MM.1S (cell line): ENCODE data around the gene GRK1.

ENCODE experiments used
- DNase-seq: peaks from one replicate; pipeline ENCODE4 v3.0.0-alpha.2; 2015
- H2AFZ ChIP-seq: fragments of 300-600 bp; sonication (generic); 2 replicates; pipeline ENCODE4 v1.6.0; 2016; ENCODE audit warnings: antibody characterized with exemption, low read length
- H3F3A ChIP-seq: fragments of 300-600 bp; sonication (generic); 2 replicates; pipeline ENCODE4 v1.6.1; 2016; ENCODE audit warnings: mild to moderate bottlenecking, antibody characterized with exemption, low read length, moderate library complexity, mixed read lengths; ENCODE audit not compliant: insufficient read depth
- H3K27ac ChIP-seq: fragments of 300-600 bp; sonication (generic); 2 replicates; pipeline ENCODE4 v1.5.1; 2016; ENCODE audit warnings: mild to moderate bottlenecking, low read length
- H3K27me3 ChIP-seq: fragments of 300-600 bp; sonication (generic); replicated peaks from 2 replicates; pipeline ENCODE4 v1.6.0; 2016; ENCODE audit warnings: low read length; ENCODE audit not compliant: insufficient read depth
- H3K36me3 ChIP-seq: fragments of 300-600 bp; sonication (generic); replicated peaks from 2 replicates; pipeline ENCODE4 v1.6.1; 2016; ENCODE audit warnings: mild to moderate bottlenecking, low read length, mixed read lengths; ENCODE audit not compliant: insufficient read depth
- H3K4me1 ChIP-seq: fragments of 300-600 bp; sonication (generic); 2 replicates; pipeline ENCODE4 v1.6.1; 2016; ENCODE audit warnings: low read length, mixed read lengths
- H3K4me2 ChIP-seq: fragments of 300-600 bp; sonication (generic); 2 replicates; pipeline ENCODE4 v1.6.0; 2016; ENCODE audit warnings: low read depth, low read length
- H3K4me3 ChIP-seq: fragments of 300-600 bp; sonication (generic); 2 replicates; pipeline ENCODE4 v1.5.1; 2016; ENCODE audit warnings: low read length, mixed read lengths
- H3K79me2 ChIP-seq: fragments of 300-600 bp; sonication (generic); 2 replicates; pipeline ENCODE4 v1.6.1; 2016; ENCODE audit warnings: mixed run types, low read length, mixed read lengths
- H3K9ac ChIP-seq: fragments of 300-600 bp; sonication (generic); 2 replicates; pipeline ENCODE4 v1.6.1; 2016; ENCODE audit warnings: low read length, mixed read lengths
- H3K9me2 ChIP-seq: fragments of 300-600 bp; sonication (generic); replicated peaks from 2 replicates; pipeline ENCODE4 v1.6.1; 2016; ENCODE audit warnings: mild to moderate bottlenecking, low read length, mixed read lengths; ENCODE audit not compliant: insufficient read depth
- H3K9me3 ChIP-seq: fragments of 300-600 bp; sonication (generic); replicated peaks from 2 replicates; pipeline ENCODE4 v1.6.1; 2016; ENCODE audit warnings: mild to moderate bottlenecking, low read length, mixed read lengths; ENCODE audit not compliant: insufficient read depth
- H4K20me1 ChIP-seq: fragments of 300-600 bp; sonication (generic); 2 replicates; pipeline ENCODE4 v1.6.1; 2016; ENCODE audit warnings: mild to moderate bottlenecking, low read length, moderate library complexity, mixed read lengths; ENCODE audit not compliant: insufficient read depth
- EZH2 ChIP-seq: fragments of 300-600 bp; sonication (generic); optimal IDR thresholded peaks from 2 replicates; pipeline ENCODE3; 2017; ENCODE audit warnings: low read depth, mild to moderate bottlenecking, antibody characterized with exemption, low read length, mixed read lengths
- EZH2phosphoT487 ChIP-seq: fragments of 300-600 bp; sonication (generic); IDR thresholded peaks from 2 replicates; pipeline ENCODE4 v1.6.1; 2018; ENCODE audit warnings: antibody characterized with exemption, low read length
- TF ChIP-seq, protein P1 (sequence below): fragments of 300-600 bp; sonication (generic); IDR thresholded peaks from 2 replicates; pipeline ENCODE4 v1.5.1; 2016; ENCODE audit warnings: antibody characterized with exemption, low read length, mixed read lengths

The GRK1 gene

GRCh38 chr13:113756441-113757097 is 89.5 kb downstream of the GRK1 start:
- no peaks in the 10 kb centered on the region for H3F3A ChIP-seq
- H3K27ac ChIP-seq = no peak overlapping the region
- DNase-seq = no peak
- H3K4me2 ChIP-seq = no peak overlapping the region
- H3K9me3 ChIP-seq = no peaks in the 10 kb centered on the region
- no peaks in the 10 kb centered on the region for H3K9me2 ChIP-seq
- H3K79me2 ChIP-seq = no peaks in the 10 kb centered on the region
- no peak overlapping the region for H3K9ac ChIP-seq
- peaks cover 15% of the 10 kb centered on the region for H3K4me1 ChIP-seq
- no peaks in the 10 kb centered on the region for H4K20me1 ChIP-seq
- TF ChIP-seq EZH2 = no peak
- TF ChIP-seq, protein P1, sequence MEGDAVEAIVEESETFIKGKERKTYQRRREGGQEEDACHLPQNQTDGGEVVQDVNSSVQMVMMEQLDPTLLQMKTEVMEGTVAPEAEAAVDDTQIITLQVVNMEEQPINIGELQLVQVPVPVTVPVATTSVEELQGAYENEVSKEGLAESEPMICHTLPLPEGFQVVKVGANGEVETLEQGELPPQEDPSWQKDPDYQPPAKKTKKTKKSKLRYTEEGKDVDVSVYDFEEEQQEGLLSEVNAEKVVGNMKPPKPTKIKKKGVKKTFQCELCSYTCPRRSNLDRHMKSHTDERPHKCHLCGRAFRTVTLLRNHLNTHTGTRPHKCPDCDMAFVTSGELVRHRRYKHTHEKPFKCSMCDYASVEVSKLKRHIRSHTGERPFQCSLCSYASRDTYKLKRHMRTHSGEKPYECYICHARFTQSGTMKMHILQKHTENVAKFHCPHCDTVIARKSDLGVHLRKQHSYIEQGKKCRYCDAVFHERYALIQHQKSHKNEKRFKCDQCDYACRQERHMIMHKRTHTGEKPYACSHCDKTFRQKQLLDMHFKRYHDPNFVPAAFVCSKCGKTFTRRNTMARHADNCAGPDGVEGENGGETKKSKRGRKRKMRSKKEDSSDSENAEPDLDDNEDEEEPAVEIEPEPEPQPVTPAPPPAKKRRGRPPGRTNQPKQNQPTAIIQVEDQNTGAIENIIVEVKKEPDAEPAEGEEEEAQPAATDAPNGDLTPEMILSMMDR = no peak
- peaks cover 14% of the 10 kb centered on the region; the same call in 1 of the 2 replicates for H3K27me3 ChIP-seq
- H3K36me3 ChIP-seq = no peaks in the 10 kb centered on the region
- H3K4me3 ChIP-seq = no peak overlapping the region
- no peak overlapping the region for H2AFZ ChIP-seq

- no peak for TF ChIP-seq EZH2phosphoT487
- TF ChIP-seq, protein P1 = no peak; the same call in 1 of the 2 replicates
- TF ChIP-seq EZH2 = no peak
- H3K9ac ChIP-seq = peak within 1 kb of the TSS; percentile 67
- H2AFZ ChIP-seq = peak within 1 kb of the TSS; percentile 96
Measured at GRCh38 chr13:113758651-113759524, 91.9 kb downstream of the GRK1 start, which contains the start of gene TMEM255B. TSS of gene TMEM255B (plus strand) at chr13:113759226. CDS start at chr13:113759270, 44 bp downstream.

DNA sequence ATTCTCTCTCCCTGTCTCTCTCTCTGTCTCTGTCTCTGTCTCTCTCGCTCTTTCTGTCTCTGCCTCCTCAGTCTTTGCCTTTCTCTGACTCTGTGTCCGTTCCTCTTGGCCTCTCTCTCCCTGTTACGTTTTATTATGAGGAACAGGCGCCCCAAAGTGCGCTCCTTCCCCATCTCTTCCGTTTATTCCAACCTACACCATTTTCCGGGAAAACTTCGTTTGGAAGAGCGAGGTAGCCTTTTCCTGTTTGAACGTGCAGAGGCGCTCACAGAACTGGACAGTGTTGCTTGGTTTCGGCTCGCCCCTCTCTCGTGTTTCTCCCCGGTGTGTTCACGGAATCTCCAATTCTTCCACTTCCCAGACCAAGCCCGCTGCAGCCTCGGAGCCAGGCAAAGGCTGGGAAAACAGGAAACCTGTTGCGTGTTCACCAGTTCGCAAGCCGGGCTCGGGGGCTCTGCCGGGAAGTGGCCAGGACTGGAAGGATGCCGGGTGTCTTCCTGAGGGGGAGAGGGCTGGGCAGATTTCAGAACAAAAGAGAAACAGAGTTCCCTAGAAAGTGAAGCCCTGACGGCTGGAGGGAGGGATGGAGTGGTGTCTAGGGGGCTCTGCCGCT is 92.6 kb downstream of the GRK1 start:
- peak overlapping the region; percentile 66 for H2AFZ ChIP-seq
- H3K9ac ChIP-seq = peak overlapping the region; percentile 61
- H3K4me2 ChIP-seq = peak overlapping the region; percentile 100

More at GRCh38 chr13:113758651-113759524, 91.9 kb downstream of the GRK1 start, which contains the start of gene TMEM255B:
- no peak within 1 kb of the TSS for H3K27ac ChIP-seq
- H3K27me3 ChIP-seq = peaks cover 1% of the 10 kb centered on the region; the same call in 1 of the 2 replicates
- H4K20me1 ChIP-seq = no peaks in the 10 kb centered on the region
- peak; percentile 62 for DNase-seq
- H3K4me3 ChIP-seq = peak within 1 kb of the TSS; percentile 84
- H3F3A ChIP-seq = no peaks in the 10 kb centered on the region
- no peaks in the 10 kb centered on the region for H3K79me2 ChIP-seq
- peak within 1 kb of the TSS; percentile 100 for H3K4me2 ChIP-seq
- H3K9me3 ChIP-seq = no peaks in the 10 kb centered on the region
- peaks cover 15% of the 10 kb centered on the region for H3K4me1 ChIP-seq
- H3K36me3 ChIP-seq = no peaks in the 10 kb centered on the region
- no peaks in the 10 kb centered on the region for H3K9me2 ChIP-seq

More for the DNA sequence above, 92.6 kb downstream of the GRK1 start:
- peak overlapping the region; percentile 84 for H3K4me3 ChIP-seq
- H3K9me3 ChIP-seq = no peaks in the 10 kb centered on the region
- H3K27ac ChIP-seq = no peak overlapping the region
- H3K9me2 ChIP-seq = no peaks in the 10 kb centered on the region
- H3K36me3 ChIP-seq = no peaks in the 10 kb centered on the region
- DNase-seq = no peak
- no peaks in the 10 kb centered on the region for H4K20me1 ChIP-seq
- no peaks in the 10 kb centered on the region for H3K79me2 ChIP-seq
- H3K27me3 ChIP-seq = no peaks in the 10 kb centered on the region
- peaks cover 15% of the 10 kb centered on the region for H3K4me1 ChIP-seq
- TF ChIP-seq, protein P1 = no peak
- TF ChIP-seq EZH2phosphoT487 (no peak), EZH2 (no peak)
- no peaks in the 10 kb centered on the region for H3F3A ChIP-seq
